ENCODE data around the gene MAN2B2.

DNA sequence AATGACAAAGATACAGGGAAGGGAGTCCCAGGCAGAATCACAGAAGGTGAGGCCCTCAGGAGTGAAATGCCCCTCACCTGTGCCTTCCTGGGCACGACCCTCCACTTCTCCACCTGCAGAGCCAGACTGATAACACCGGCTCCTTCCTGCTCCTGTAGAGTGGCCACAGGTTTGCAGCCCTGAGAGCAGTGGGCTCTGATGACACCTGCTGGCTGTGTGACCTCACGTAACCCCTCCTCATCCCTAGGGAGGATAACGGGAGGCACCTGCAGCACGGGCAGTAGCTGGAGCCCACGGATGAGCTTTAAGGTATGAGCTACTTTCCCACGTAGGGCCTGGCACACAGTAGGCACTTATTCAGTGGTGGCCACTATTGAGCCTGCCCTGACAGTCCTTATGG lies 25.5 kb upstream of the MAN2B2 start:
- no peak for TF ChIP-seq POLR2A (IDR thresholded peaks at IDR 0.05)
- TF ChIP-seq, protein P1, sequence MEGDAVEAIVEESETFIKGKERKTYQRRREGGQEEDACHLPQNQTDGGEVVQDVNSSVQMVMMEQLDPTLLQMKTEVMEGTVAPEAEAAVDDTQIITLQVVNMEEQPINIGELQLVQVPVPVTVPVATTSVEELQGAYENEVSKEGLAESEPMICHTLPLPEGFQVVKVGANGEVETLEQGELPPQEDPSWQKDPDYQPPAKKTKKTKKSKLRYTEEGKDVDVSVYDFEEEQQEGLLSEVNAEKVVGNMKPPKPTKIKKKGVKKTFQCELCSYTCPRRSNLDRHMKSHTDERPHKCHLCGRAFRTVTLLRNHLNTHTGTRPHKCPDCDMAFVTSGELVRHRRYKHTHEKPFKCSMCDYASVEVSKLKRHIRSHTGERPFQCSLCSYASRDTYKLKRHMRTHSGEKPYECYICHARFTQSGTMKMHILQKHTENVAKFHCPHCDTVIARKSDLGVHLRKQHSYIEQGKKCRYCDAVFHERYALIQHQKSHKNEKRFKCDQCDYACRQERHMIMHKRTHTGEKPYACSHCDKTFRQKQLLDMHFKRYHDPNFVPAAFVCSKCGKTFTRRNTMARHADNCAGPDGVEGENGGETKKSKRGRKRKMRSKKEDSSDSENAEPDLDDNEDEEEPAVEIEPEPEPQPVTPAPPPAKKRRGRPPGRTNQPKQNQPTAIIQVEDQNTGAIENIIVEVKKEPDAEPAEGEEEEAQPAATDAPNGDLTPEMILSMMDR (IDR thresholded peaks at IDR 0.05), result no peak
